ENCODE data around the gene SCAMP4.

GRCh38 chr19:1962674-1963073 is 57.5 kb downstream of the SCAMP4 start:
- TF ChIP-seq CTCF (IDR thresholded peaks at IDR 0.05; ENCODE audit: low read depth, low read length) (no peak), EZH2phosphoT487 (IDR thresholded peaks at IDR 0.05; ENCODE audit: low read depth) (no peak)

All from OCI-LY3 (cell line).